Measurements from ENCODE around the gene PURB. TPM values are rescaled to one million over a fixed set of nuclear protein-coding genes. Genes with fewer than 3 reads are reported as not detected.

Gene PURB
- total and polyA plus RNA-seq, 9 of the 15 experiments (the other 6 are each of a cell fraction or from before 2014, with no cell fraction given), result 1.6 to 14.1 (median 8.8) TPM

- TF ChIP-seq BACH1 (tag; IDR thresholded peaks at IDR 0.05) (no peak), DIDO1 (tag; IDR thresholded peaks at IDR 0.05; ENCODE audit: low read depth) (no peak), CEBPB (tag; IDR thresholded peaks at IDR 0.05) (no peak), RCOR1 (IDR thresholded peaks at IDR 0.05; ENCODE audit: borderline replicate concordance in 1 of 2, low read depth in 2 of 2, low read length in 2 of 2) (no peak; a peak in 1 of 4 replicates), ZNF695 (CRISPR knock-in tag; IDR thresholded peaks at IDR 0.05) (no peak), NR2C2 (CRISPR knock-in tag; IDR thresholded peaks at IDR 0.05) (no peak), NR2C2 (tag; IDR thresholded peaks at IDR 0.05) (no peak), ZNF511 (CRISPR knock-in tag; IDR thresholded peaks at IDR 0.05) (0 out of 2 replicates have a peak, but pooled peaks have one; percentile 33), CBX1 (IDR thresholded peaks at IDR 0.05; ENCODE audit: low read depth) (no peak), PRPF4 (IDR thresholded peaks at IDR 0.05; ENCODE audit: insufficient read depth, low read depth, low read length, poor library complexity, severe bottlenecking) (no peak), NR1H2 (CRISPR knock-in tag; IDR thresholded peaks at IDR 0.05) (no peak), CHD1 (IDR thresholded peaks at IDR 0.05; ENCODE audit: low read length) (no peak), RB1 (IDR thresholded peaks at IDR 0.05; ENCODE audit: low read depth) (0 out of 2 replicates have a peak, but pooled peaks have one; percentile 24), DMBX1 (CRISPR knock-in tag; IDR thresholded peaks at IDR 0.05; ENCODE audit: borderline replicate concordance) (no peak), ZC3H8 (IDR thresholded peaks at IDR 0.05) (no peak), ZSCAN32 (CRISPR knock-in tag; IDR thresholded peaks at IDR 0.05) (no peak), POLR2AphosphoS5 (IDR thresholded peaks at IDR 0.05; ENCODE audit: control insufficient read depth, insufficient read depth, low read depth, low read length) (no peak), ZNF347 (CRISPR knock-in tag; IDR thresholded peaks at IDR 0.05; ENCODE audit: low read depth) (no peak), EP300 (IDR thresholded peaks at IDR 0.05; ENCODE audit: low read length) (peak; percentile 14; the same call in 1 of the 2 replicates), THRAP3 (IDR thresholded peaks at IDR 0.05; ENCODE audit: borderline replicate concordance) (no peak), EP400 (IDR thresholded peaks at IDR 0.05) (peak; percentile 52)
Observed at GRCh38 chr7:44921607-44922350, 36.4 kb upstream of the PURB start (continued).

Measured in K562 (cell line).